DMS114 treated with DMSO at 0.1 percent for 48 hours (cell line): ENCODE measurements around the gene ACOT7.
A peak's percentile ranks its signal among the peaks of the same experiment; 100 is the strongest.
"Not testable (repeated sequence)": the region's sequence is repeated elsewhere in the genome, so short reads cannot be mapped to it uniquely, and the experiment has no call there.

ENCODE experiments used
- DNase-seq: peaks from one replicate; lab custom pipeline; 2025; ENCODE audit not compliant: unreplicated experiment; lab: John Stamatoyannopoulos, UW

Gene ACOT7

GRCh38 chr1:6393400-6394187 lies at the start of gene ACOT7:
Gene ACOT7 (minus strand): TSS chr1:6393767. CDS start chr1:6393399, 368 bp downstream.
- DNase-seq: peak; percentile 86

- no peak for DNase-seq
These were observed 48.0 kb upstream of the ACOT7 start for GRCh38 chr1:6441586-6441985.

- DNase-seq: peak; percentile 28
These were observed 46.9 kb upstream of the ACOT7 start for GRCh38 chr1:6440198-6441126.

GRCh38 chr1:6438047-6438525 lies 44.5 kb upstream of the ACOT7 start:
- no peak for DNase-seq

GRCh38 chr1:6437012-6437700 lies 43.6 kb upstream of the ACOT7 start:
- not testable (repeated sequence) for DNase-seq

GRCh38 chr1:6436277-6436676 lies 42.7 kb upstream of the ACOT7 start:
- not testable (repeated sequence) for DNase-seq

GRCh38 chr1:6435547-6435946 lies 42.0 kb upstream of the ACOT7 start:
- DNase-seq: no peak

GRCh38 chr1:6435129-6435528 lies 41.6 kb upstream of the ACOT7 start:
- DNase-seq: no peak

- no peak for DNase-seq
These were observed 40.6 kb upstream of the ACOT7 start for GRCh38 chr1:6434186-6434585.

GRCh38 chr1:6431645-6432579 lies 38.3 kb upstream of the ACOT7 start:
- DNase-seq: not testable (repeated sequence)

GRCh38 chr1:6429660-6430411 lies 36.3 kb upstream of the ACOT7 start:
- not testable (repeated sequence) for DNase-seq

- DNase-seq: not testable (repeated sequence)
These were observed 34.9 kb upstream of the ACOT7 start for GRCh38 chr1:6428453-6428852.

GRCh38 chr1:6427441-6428390 lies 34.1 kb upstream of the ACOT7 start:
- DNase-seq: no peak

GRCh38 chr1:6426972-6427350 lies 33.4 kb upstream of the ACOT7 start:
- DNase-seq: no peak

- DNase-seq: no peak
These were observed 32.9 kb upstream of the ACOT7 start for GRCh38 chr1:6426277-6426971.

GRCh38 chr1:6425658-6426057 lies 32.1 kb upstream of the ACOT7 start:
- no peak for DNase-seq
